Cardiac fibroblast (primary cell): ENCODE measurements around the gene STX10.
A peak's percentile ranks its signal among the peaks of the same experiment; 100 is the strongest.

ENCODE experiments used
- DNase-seq, 2 donors: peaks; one replicate each; pipeline versions ENCODE4 v3.0.0 to v3.0.0-alpha.2; 2010; ENCODE audit warnings: low read depth in 2 of 2
- H3K4me3 ChIP-seq, 2 donors: replicated peaks in 1 of 2; 1 replicate in 1 of 2; 2 replicates in 1 of 2; pipeline ENCODE4 v1.5.1; 2011; ENCODE audit warnings: low read depth in 2 of 2, low read length in 2 of 2, mild to moderate bottlenecking in 2 of 2, moderate library complexity in 1 of 2
- TF ChIP-seq, protein P1 (sequence below): IDR thresholded peaks from one replicate; pipeline ENCODE4 v1.5.1; 2011; ENCODE audit warnings: low read depth, mild to moderate bottlenecking, low read length, inconsistent platforms

The STX10 gene

GRCh38 chr19:13134626-13135025 is 15.5 kb downstream of the STX10 start:
- no peak overlapping the region for H3K4me3 ChIP-seq
- no peak for DNase-seq
- TF ChIP-seq, protein P1, sequence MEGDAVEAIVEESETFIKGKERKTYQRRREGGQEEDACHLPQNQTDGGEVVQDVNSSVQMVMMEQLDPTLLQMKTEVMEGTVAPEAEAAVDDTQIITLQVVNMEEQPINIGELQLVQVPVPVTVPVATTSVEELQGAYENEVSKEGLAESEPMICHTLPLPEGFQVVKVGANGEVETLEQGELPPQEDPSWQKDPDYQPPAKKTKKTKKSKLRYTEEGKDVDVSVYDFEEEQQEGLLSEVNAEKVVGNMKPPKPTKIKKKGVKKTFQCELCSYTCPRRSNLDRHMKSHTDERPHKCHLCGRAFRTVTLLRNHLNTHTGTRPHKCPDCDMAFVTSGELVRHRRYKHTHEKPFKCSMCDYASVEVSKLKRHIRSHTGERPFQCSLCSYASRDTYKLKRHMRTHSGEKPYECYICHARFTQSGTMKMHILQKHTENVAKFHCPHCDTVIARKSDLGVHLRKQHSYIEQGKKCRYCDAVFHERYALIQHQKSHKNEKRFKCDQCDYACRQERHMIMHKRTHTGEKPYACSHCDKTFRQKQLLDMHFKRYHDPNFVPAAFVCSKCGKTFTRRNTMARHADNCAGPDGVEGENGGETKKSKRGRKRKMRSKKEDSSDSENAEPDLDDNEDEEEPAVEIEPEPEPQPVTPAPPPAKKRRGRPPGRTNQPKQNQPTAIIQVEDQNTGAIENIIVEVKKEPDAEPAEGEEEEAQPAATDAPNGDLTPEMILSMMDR = no peak

- no peak for DNase-seq
- H3K4me3 ChIP-seq = no peak overlapping the region
- TF ChIP-seq, protein P1 = no peak
These were observed 16.8 kb downstream of the STX10 start for GRCh38 chr19:13133241-13133870.

DNA sequence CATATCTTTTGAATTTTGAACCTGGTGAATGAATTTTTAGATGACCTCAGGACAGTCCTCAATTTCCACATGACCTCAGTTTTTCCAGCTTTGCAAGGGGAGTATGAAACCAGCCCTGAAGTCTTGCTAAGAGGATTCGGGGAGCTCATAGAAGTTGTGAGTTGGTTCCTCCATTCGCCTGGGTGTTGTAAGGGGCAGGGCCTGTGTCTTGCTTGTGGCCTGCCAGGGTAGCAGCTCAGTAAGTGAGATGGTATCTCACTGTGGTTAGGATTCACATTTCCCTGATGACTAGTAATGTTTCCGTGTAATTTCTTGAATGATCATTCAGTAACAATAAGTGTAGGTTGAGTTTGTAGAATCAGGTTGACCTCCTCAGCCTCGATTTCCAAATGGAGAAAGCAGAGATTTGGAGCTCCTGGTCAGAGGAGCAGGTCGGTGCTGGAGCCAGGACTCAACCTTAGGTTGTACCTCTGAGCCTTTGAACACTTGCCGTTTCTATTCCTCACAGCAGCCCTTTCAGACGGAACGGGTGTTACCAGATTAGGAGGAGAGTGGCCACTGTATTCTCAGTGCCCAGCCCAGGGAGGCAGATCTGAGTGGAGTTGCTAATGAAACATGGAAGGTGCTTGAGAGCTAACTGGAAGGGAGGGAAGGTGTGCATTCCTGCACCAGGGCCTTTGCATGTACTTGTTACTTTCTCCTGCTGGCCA is 17.5 kb downstream of the STX10 start:
- peak; percentile 36 to 70 for DNase-seq
- TF ChIP-seq, protein P1 = no peak
- H3K4me3 ChIP-seq = no peak overlapping the region

DNA sequence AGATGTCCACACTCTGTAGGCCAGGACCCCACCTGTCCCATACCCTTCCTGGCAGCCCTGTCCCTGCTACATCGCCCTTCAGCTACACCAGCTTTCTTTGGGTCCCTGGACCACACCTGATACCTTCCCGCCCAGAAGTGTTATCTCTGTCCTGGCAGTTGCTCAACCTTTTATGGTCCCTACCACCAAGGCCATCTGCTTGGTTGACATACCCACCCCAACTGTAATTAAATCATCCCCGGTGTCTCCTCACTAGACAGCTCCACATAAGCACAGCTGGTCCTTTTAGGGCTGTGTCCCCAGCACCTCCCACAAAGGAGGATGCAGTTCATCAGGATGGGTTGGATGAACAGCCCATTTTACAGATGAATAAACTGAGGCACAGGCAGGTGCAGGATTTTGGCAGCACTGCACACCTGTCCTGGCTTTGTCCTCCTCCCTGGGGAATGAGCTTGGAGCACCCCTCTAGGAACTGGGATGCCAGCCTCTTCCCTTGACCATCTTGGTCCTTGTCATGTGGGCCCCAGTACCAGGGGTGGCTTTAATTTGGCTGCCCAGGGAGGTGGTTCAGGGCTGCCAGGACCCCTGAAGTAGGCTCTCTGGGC is 19.2 kb downstream of the STX10 start:
- no peak for DNase-seq
- no peak overlapping the region for H3K4me3 ChIP-seq
- TF ChIP-seq, protein P1 = no peak

DNA sequence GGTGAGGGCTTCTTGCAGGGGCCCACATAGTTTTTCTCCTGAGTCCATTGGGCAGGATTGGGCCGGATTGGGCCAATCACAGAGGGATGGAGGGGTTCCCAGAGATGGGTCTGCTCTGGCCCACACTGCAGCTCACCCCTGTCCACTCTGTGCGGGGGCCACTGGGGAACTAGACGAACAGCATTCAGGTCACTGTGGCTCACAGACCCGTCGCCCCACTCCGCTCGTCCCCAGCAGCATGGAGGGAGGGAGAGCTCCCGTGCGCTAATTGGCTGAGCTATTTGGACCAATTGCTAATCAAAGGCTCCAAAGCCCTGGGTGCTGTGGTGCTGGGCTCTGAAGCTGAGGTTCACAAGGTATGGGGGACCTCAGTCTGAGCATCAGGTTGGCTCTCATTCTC is 20.8 kb downstream of the STX10 start:
- TF ChIP-seq, protein P1 = no peak
- no peak for DNase-seq

DNA sequence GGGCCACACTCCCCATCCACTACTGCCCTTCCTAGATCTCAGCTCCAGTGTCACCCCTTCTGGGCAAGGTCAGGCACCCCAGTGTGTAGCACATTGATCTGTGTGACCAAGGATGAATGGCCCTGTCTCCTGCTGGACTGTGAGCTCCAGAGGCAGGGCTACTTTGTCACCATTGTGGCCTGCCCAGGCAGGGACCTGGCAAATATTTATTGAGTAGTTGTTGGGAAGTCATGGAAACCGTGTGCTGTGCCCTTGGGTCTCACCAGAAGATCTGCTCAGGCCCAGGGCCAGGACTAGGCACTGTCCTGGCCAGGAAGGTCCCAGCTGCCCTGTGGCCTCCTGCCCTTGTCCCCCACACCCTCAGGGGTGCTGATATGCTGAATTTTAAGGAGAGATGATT is 21.6 kb downstream of the STX10 start:
- TF ChIP-seq, protein P1 = no peak
- no peak overlapping the region for H3K4me3 ChIP-seq
- DNase-seq = no peak

More for the DNA sequence above, 20.8 kb downstream of the STX10 start:
- H3K4me3 ChIP-seq = no peak overlapping the region
